ENCODE measurements around the gene SLC6A11. TPM values are rescaled to one million over a fixed set of nuclear protein-coding genes. Genes with fewer than 3 reads are reported as not detected.

The SLC6A11 gene
- total and polyA plus RNA-seq, 2 of the 8 experiments (the other 6 are each of a cell fraction or from before 2014, with no cell fraction given) = 0.78 to 1.5 TPM

GRCh38 chr3:10951295-10951926 lies 135.4 kb downstream of the SLC6A11 start (continued):
- TF ChIP-seq CHD2 (IDR thresholded peaks at IDR 0.05; ENCODE audit: low read length) (no peak), CTCF (IDR thresholded peaks at IDR 0.05; ENCODE audit: control extremely low read depth in 1 of 3, insufficient read depth in 1 of 3, low read depth in 1 of 3, low read length in 3 of 3) (no peak), POLR2AphosphoS5 (IDR thresholded peaks at IDR 0.05; ENCODE audit: low read depth, low read length) (no peak), RBBP5 (IDR thresholded peaks at IDR 0.05; ENCODE audit: borderline replicate concordance, low read depth, low read length) (no peak), RXRA (IDR thresholded peaks at IDR 0.05; ENCODE audit: insufficient read depth, low read depth, low read length) (no peak), CBX5 (IDR thresholded peaks at IDR 0.05; ENCODE audit: low read depth, low read length) (no peak), SAP30 (IDR thresholded peaks at IDR 0.05; ENCODE audit: insufficient read depth, insufficient replicate concordance, low read length) (no peak), GABPA (IDR thresholded peaks at IDR 0.05; ENCODE audit: borderline replicate concordance, insufficient read depth, low read length) (no peak), SP1 (IDR thresholded peaks at IDR 0.05; ENCODE audit: low read depth, low read length) (no peak)

All from H1 (cell line).